GM12878 (cell line): Measurements from ENCODE around the gene GOLGA6L7. TPM values are rescaled to one million over a fixed set of nuclear protein-coding genes. Genes with fewer than 3 reads are reported as not detected.
A peak's percentile ranks its signal among the peaks of the same experiment; 100 is the strongest.
"Not testable (repeated sequence)": the region's sequence is repeated elsewhere in the genome, so short reads cannot be mapped to it uniquely, and the experiment has no call there.

Experiments
- ATAC-seq: fragments of 200-7000 bp; cut with Tn5 transposase; 3 replicates; pipeline ENCODE4 v1.9.1; 2020; ENCODE audit warnings: mild to moderate bottlenecking, moderate library complexity
- BruUV-seq: library from RNA; stranded (reverse); fragments of 400-500 nt; replicated peaks from 2 replicates; lab custom pipeline; 2021; lab: Mats Ljungman, UMichigan
- CTCF ChIA-PET: fragments of 300-600 bp; sonication (Branson Sonifier 250); formaldehyde crosslinking; extraction: SDS; loops from one replicate; lab custom pipeline; 2021; ENCODE audit warnings: inconsistent platforms; lab: Yijun Ruan, JAX
- POLR2A ChIA-PET: fragments of 350-600 bp; formaldehyde crosslinking; extraction: SDS; loops from one replicate; lab custom pipeline; 2021; ENCODE audit warnings: inconsistent platforms; lab: Charles Lee
- RAD21 ChIA-PET: fragments of 300-600 bp; sonication (Branson Sonifier 250); formaldehyde crosslinking; loops from one replicate; lab custom pipeline; 2023; ENCODE audit warnings: antibody characterized with exemption; ENCODE audit not compliant: unreplicated experiment; lab: Charles Lee
- SMC1A ChIA-PET: fragments of 300-600 bp; sonication (Branson Sonifier 250); formaldehyde crosslinking; loops from one replicate; lab custom pipeline; 2023; ENCODE audit not compliant: unreplicated experiment, uncharacterized antibody; lab: Charles Lee
- DNase-seq: peaks from one replicate; pipeline ENCODE4 v3.0.0-alpha.2; 2011; ENCODE audit warnings: low read depth, low spot score
- FAIRE-seq: peaks from 3 replicates; lab custom pipeline; 2011; peaks lifted over from hg19 to GRCh38; lab: Jason Lieb, UNC
- H2AFZ ChIP-seq: 2 replicates; pipeline ENCODE4 v1.6.0; 2011; ENCODE audit warnings: low read depth, low read length, control low read depth; ENCODE audit not compliant: control insufficient read depth
- H3K27ac ChIP-seq: 2 replicates; pipeline ENCODE4 v1.5.1; 2011; ENCODE audit warnings: control low read depth; ENCODE audit not compliant: control insufficient read depth, insufficient read depth
- H3K27me3 ChIP-seq, 2 experiments: replicated peaks in 1 of 2; 2 replicates each; pipeline versions ENCODE4 v1.6.0 to v1.6.1; 2011; ENCODE audit warnings: low read length in 1 of 2; ENCODE audit not compliant: control insufficient read depth in 2 of 2, insufficient read depth in 2 of 2
- H3K36me3 ChIP-seq, 2 experiments: 2 replicates each; pipeline ENCODE4 v1.5.1; 2011; ENCODE audit warnings: low read length in 1 of 2; ENCODE audit not compliant: control insufficient read depth in 2 of 2, insufficient read depth in 2 of 2
- H3K4me1 ChIP-seq: 2 replicates; pipeline ENCODE4 v1.6.1; 2011; ENCODE audit warnings: mild to moderate bottlenecking, low read length, moderate library complexity, mixed read lengths; ENCODE audit not compliant: control insufficient read depth, insufficient read depth
- H3K4me2 ChIP-seq: 2 replicates; pipeline ENCODE4 v1.6.0; 2011; ENCODE audit warnings: control low read depth; ENCODE audit not compliant: control insufficient read depth, insufficient read depth
- H3K4me3 ChIP-seq: fragments of 200-600 bp; sonication (generic); 2 replicates; pipeline ENCODE4 v1.5.1; 2016
- H3K79me2 ChIP-seq: 2 replicates; pipeline ENCODE4 v1.6.0; 2011; ENCODE audit warnings: low read length; ENCODE audit not compliant: control insufficient read depth, insufficient read depth
- H3K9ac ChIP-seq: 2 replicates; pipeline ENCODE4 v1.8.0; 2011; ENCODE audit warnings: low read length, control low read depth, mixed read lengths; ENCODE audit not compliant: control insufficient read depth, insufficient read depth
- H3K9me3 ChIP-seq: replicated peaks from 3 replicates; pipeline ENCODE4 v1.5.1; 2011; ENCODE audit warnings: mild to moderate bottlenecking, low read length; ENCODE audit not compliant: control insufficient read depth, insufficient read depth
- H4K20me1 ChIP-seq: 2 replicates; pipeline ENCODE4 v1.6.0; 2011; ENCODE audit not compliant: control insufficient read depth, insufficient read depth
- CTCF ChIP-seq, 3 experiments: IDR thresholded peaks in 2 of 3; conservative IDR thresholded peaks in 1 of 3; 2 replicates each; pipeline ENCODE4 v1.5.1; 2011; ENCODE audit warnings: low read depth in 3 of 3, low read length in 3 of 3, mild to moderate bottlenecking in 3 of 3, control low read depth in 2 of 3, moderate library complexity in 2 of 3, inconsistent platforms in 1 of 3, mixed read lengths in 1 of 3; ENCODE audit not compliant: control insufficient read depth in 2 of 3, insufficient read depth in 1 of 3; ENCODE audit errors: extremely low read depth in 1 of 3
- RAD21 ChIP-seq: IDR thresholded peaks from 2 replicates; pipeline ENCODE4 v1.6.1; 2011; ENCODE audit warnings: mild to moderate bottlenecking, low read depth, low read length, moderate library complexity; ENCODE audit not compliant: insufficient read depth
- WGBS: methylation state at CpG from one replicate; pipeline ENCODE4 v1.1.6; 2016; ENCODE audit warnings: low lambda C conversion rate; ENCODE audit not compliant: insufficient replicate concordance, insufficient coverage; ENCODE audit errors: missing lambda C conversion rate; 5-methylcytosine and 5-hydroxymethylcytosine counted together
- in situ Hi-C: fragments of 300-500 bp; cut with MboI; formaldehyde crosslinking; loops from 9 replicates; pipeline ENCODE4 v1.14.3; 2018; ENCODE audit warnings: mixed read lengths
- intact Hi-C: fragments of 100-400 bp; cut with micrococcal nuclease; formaldehyde crosslinking; loops from one replicate; pipeline ENCODE4 v1.14.2; 2022; ENCODE audit not compliant: unreplicated experiment
- polyA plus RNA-seq, 11 experiments: library from polyadenylated mRNA; depleted of rRNA in 4 of 11; unstranded in 6 of 11; stranded (reverse) in 5 of 11; fragments of >200 nt; fragmentation: Nextera tagmentation in 4 of 11; fragmentation: Illumina TruSeq in 1 of 11; extraction: Ambion mirVana in 4 of 11; extraction: Trizol in 1 of 11; gene quantifications; 1 replicate in 1 of 11; 2 replicates in 10 of 11; pipeline versions ENCODE4 v1.2.1 to v1.2.3, GENCODE V29; 2011 to 2016; ENCODE audit warnings: inconsistent platforms in 2 of 11, missing spikeins in 2 of 11, low read depth in 1 of 11
- total RNA-seq, 4 experiments: library from RNA; depleted of rRNA in 3 of 4; stranded (reverse); fragments of >200 nt in 3 of 4; fragmentation: Illumina TruSeq in 1 of 4; extraction: Trizol in 1 of 4; gene quantifications; 2 replicates each; pipeline versions ENCODE4 v1.2.1 to v1.2.3, GENCODE V29; 2013 to 2021

Gene GOLGA6L7
- total and polyA plus RNA-seq, 10 of the 15 experiments (the other 5 are each of a cell fraction or from before 2014, with no cell fraction given), result not detected

- H3K9ac ChIP-seq, intact Hi-C loops, ATAC-seq, H3K27me3 ChIP-seq, H3K27ac ChIP-seq, H3K9me3 ChIP-seq, POLR2A ChIA-PET, H3K4me1 ChIP-seq, FAIRE-seq, CTCF ChIA-PET, H2AFZ ChIP-seq, H3K4me2 ChIP-seq, H3K36me3 ChIP-seq, SMC1A ChIA-PET, RAD21 ChIA-PET, in situ Hi-C loops, H4K20me1 ChIP-seq, H3K79me2 ChIP-seq, DNase-seq, BruUV-seq, H3K4me3 ChIP-seq: not testable (repeated sequence)
- TF ChIP-seq RAD21 (0 out of 2 replicates have a peak, but pooled peaks have one; percentile 12), CTCF (IDR thresholded peaks at IDR 0.05 in 2 of 3, conservative IDR thresholded peaks at IDR 0.05 in 1 of 3; ENCODE audit: control insufficient read depth in 2 of 3, extremely low read depth in 1 of 3, insufficient read depth in 1 of 3, low read depth in 3 of 3, low read length in 3 of 3) (peak in 1 of 3 experiments; percentile 14; a peak in 1 of 6 replicates)
- 0% methylated on average over 1 of the region's 3 CpGs for WGBS
Observed at GRCh38 chr15:28794231-28794630, 54.2 kb downstream of the GOLGA6L7 start.

Other genes with a start within 250 kb of the GOLGA6L7 start
- not detected in 2 replicates for gene GOLGA8M, start 136.2 kb downstream of the GOLGA6L7 start, total RNA-seq (2014; rRNA removed)
- gene GOLGA8M, start 136.2 kb downstream of the GOLGA6L7 start, total RNA-seq (2014; rRNA removed; fragmentation: Illumina TruSeq; extraction: Trizol), result not detected in 2 replicates
- not detected in 2 replicates for gene GOLGA8M, start 136.2 kb downstream of the GOLGA6L7 start, total RNA-seq (2021)
- gene GOLGA8M, start 136.2 kb downstream of the GOLGA6L7 start, polyA plus RNA-seq (2011; rRNA removed), result 0.08 and 0.32 TPM in 2 replicates
- not detected in 2 replicates for gene GOLGA8M, start 136.2 kb downstream of the GOLGA6L7 start, polyA plus RNA-seq (2014; fragmentation: Illumina TruSeq; extraction: Trizol)
- not detected for gene GOLGA8M, start 136.2 kb downstream of the GOLGA6L7 start, polyA plus RNA-seq (2014; fragmentation: Nextera tagmentation; extraction: Ambion mirVana)
- gene GOLGA8M, start 136.2 kb downstream of the GOLGA6L7 start, polyA plus RNA-seq (2014; rRNA removed), result not detected in 2 replicates
- not detected for gene GOLGA8M, start 136.2 kb downstream of the GOLGA6L7 start, polyA plus RNA-seq (2016; fragmentation: Nextera tagmentation; extraction: Ambion mirVana)
- not detected in 2 replicates for gene APBA2, start 37.3 kb upstream of the GOLGA6L7 start, total RNA-seq (2014; rRNA removed)
- not detected in 2 replicates for gene APBA2, start 37.3 kb upstream of the GOLGA6L7 start, total RNA-seq (2014; rRNA removed; fragmentation: Illumina TruSeq; extraction: Trizol)
- gene APBA2, start 37.3 kb upstream of the GOLGA6L7 start, total RNA-seq (2021), result 0.08 and 0.26 TPM in 2 replicates
- 0.07 TPM in 1 of 2 replicates, not detected in the other for gene APBA2, start 37.3 kb upstream of the GOLGA6L7 start, polyA plus RNA-seq (2011; rRNA removed)
- not detected in 2 replicates for gene APBA2, start 37.3 kb upstream of the GOLGA6L7 start, polyA plus RNA-seq (2014; fragmentation: Illumina TruSeq; extraction: Trizol)
- not detected for gene APBA2, start 37.3 kb upstream of the GOLGA6L7 start, polyA plus RNA-seq (2014; fragmentation: Nextera tagmentation; extraction: Ambion mirVana)
- gene APBA2, start 37.3 kb upstream of the GOLGA6L7 start, polyA plus RNA-seq (2014; rRNA removed), result not detected in 2 replicates
- under 1 TPM in 1 of 2 experiments, not detected in 1; 0.06 TPM for gene APBA2, start 37.3 kb upstream of the GOLGA6L7 start, polyA plus RNA-seq (2016; fragmentation: Nextera tagmentation; extraction: Ambion mirVana)